AG09319 (cell line): ENCODE measurements around the gene ZNRF1.

Source experiments
- DNase-seq: peaks from one replicate; pipeline ENCODE4 v3.0.0-alpha.2; 2010; ENCODE audit warnings: low read depth; ENCODE audit errors: extremely low read depth
- CTCF ChIP-seq: IDR thresholded peaks from 2 replicates; pipeline ENCODE4 v1.5.1; 2011; ENCODE audit warnings: low read depth, mild to moderate bottlenecking, inconsistent platforms, low read length, moderate library complexity

The ZNRF1 gene

DNA sequence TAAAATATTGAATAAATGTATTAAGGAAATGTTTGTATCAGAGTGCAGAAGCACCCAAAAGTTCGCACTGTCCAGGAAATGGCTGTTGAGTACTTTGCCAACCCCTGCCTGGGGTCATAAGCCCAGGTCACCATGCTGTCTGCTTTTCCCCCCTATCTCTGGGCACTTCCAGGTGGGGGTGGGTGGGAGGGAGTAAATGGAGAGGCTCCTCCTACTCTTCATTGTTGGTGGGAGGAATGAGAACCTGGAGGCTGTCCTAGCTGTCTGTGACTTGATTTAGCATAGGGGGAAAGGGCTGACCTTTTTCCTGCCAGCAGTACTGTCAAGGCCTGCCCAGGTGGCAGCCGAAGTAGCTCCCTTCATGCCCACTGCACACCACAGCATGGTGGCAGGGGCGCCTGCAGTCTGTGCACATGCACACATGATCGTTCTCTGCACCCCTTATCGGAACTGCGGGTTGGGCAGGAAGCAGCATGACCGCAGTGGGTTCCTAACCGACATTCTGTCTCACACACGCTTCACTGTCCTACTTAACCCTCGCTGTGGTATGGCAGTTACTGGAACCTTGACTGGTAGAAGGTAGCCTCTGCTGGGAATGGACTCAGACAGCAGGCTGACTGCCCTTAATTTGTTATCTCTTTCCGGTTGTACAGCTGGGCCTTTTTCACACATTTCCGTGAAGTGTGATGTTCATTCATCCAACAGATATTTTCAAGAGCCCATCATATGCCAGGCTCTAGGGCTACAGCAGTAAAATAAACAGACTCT, 76.3 kb downstream of the ZNRF1 start:
- no peak for TF ChIP-seq CTCF
- DNase-seq = no peak

GRCh38 chr16:75075688-75076268, 77.0 kb downstream of the ZNRF1 start:
- TF ChIP-seq CTCF = no peak
- no peak for DNase-seq

GRCh38 chr16:75078886-75079285, 80.1 kb downstream of the ZNRF1 start:
- DNase-seq = no peak
- TF ChIP-seq CTCF = no peak

DNA sequence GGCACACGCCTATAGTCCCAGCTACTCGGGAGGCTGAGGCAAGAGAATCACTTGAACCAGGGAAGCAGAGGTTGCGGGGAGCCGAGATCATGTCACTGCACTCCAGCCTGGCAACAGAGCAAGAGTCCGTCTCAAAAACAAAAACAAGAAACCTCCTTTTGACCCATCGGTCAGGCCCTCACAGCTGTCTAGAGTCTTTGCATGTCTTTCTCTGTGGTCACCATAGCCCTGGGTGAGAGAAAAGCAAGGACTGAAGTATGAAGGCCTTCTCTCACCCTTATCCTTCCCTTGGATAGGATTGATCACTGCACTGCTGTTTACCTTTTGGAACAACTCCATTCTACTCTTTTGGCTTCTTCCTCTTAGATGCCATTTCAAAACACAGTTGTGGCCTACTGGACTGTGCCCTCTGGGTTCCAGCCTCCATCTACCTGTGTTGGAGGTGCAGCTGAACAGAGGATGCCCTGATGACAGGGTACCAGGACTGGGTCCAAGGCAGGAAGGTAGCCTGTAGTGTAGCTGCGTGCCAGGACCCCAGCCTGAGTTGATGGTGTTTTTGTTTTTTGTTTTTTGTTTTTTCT, 80.6 kb downstream of the ZNRF1 start:
- no peak for TF ChIP-seq CTCF
- no peak for DNase-seq

- no peak for DNase-seq
- no peak for TF ChIP-seq CTCF
These were observed 81.6 kb downstream of the ZNRF1 start for GRCh38 chr16:75080205-75081029.

DNA sequence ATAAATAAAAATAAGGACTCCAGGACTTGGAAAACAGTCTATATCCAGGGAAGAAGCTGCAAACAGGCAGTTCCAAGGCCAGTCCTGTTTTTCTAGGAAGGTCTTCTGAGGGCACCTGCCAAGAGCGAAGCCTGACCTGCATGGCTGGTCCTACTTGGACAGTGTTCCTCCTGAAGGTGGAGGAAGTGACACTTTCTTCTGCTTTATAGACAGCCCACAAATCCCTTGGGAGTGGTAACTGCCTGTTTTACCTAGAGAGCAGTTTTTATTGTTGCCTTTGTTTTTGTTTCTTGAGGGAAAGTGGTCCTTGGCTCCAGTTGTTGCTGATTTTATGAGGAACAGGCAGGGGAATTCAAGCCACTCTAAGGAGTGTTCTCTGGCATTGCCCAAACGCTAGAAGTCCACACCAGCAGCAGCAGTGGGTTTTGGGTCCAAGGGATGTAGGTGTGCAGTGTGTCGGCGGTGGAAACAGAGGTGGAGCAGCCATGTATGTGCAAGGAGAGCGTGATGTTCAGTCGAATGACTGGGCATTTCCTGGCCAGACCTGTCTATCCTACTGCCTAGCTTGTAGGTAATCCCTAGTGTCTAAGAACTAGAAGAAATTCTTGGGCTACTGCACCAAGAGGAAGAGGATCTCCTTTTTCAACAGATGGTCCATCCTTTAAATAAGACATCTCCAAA, 82.5 kb downstream of the ZNRF1 start:
- no peak for DNase-seq
- TF ChIP-seq CTCF = no peak
